Endothelial cell of umbilical vein (primary cell): ENCODE results near the gene CYP1A2.

Experiments
- CTCF ChIP-seq, 2 donors: IDR thresholded peaks; 1 replicate in 1 of 2; 2 replicates in 1 of 2; pipeline ENCODE4 v1.5.1; 2011; ENCODE audit warnings: low read length in 2 of 2, mild to moderate bottlenecking in 2 of 2, moderate library complexity in 2 of 2, control low read depth in 1 of 2, inconsistent platforms in 1 of 2, low read depth in 1 of 2; ENCODE audit not compliant: insufficient read depth in 1 of 2; ENCODE audit errors: extremely low read depth in 1 of 2
- EZH2 ChIP-seq: IDR thresholded peaks from 2 replicates; pipeline ENCODE4 v1.6.1; 2012; ENCODE audit warnings: borderline replicate concordance, low read depth, mild to moderate bottlenecking, moderate library complexity, low read length, inconsistent platforms; ENCODE audit not compliant: severe bottlenecking
- FOS ChIP-seq: IDR thresholded peaks from 2 replicates; pipeline ENCODE4 v1.6.1; 2011; ENCODE audit warnings: mild to moderate bottlenecking, low read length, moderate library complexity, borderline replicate concordance; ENCODE audit not compliant: insufficient read depth
- GATA2 ChIP-seq: IDR thresholded peaks from 2 replicates; pipeline ENCODE4 v1.7.0; 2011; ENCODE audit warnings: low read depth, mild to moderate bottlenecking, moderate library complexity, mixed read lengths, low read length; ENCODE audit not compliant: insufficient read length, insufficient read depth
- JUN ChIP-seq: IDR thresholded peaks from 2 replicates; pipeline ENCODE4 v1.6.1; 2011; ENCODE audit warnings: borderline replicate concordance, low read depth; ENCODE audit not compliant: insufficient read length, insufficient read depth
- MAX ChIP-seq: IDR thresholded peaks from 2 replicates; pipeline ENCODE4 v1.6.1; 2011; ENCODE audit not compliant: insufficient read depth, insufficient read length
- MYC ChIP-seq: IDR thresholded peaks from one replicate; pipeline ENCODE4 v1.6.1; 2011; ENCODE audit warnings: mild to moderate bottlenecking, low read depth, low read length
- POLR2A ChIP-seq: IDR thresholded peaks from 2 replicates; pipeline ENCODE4 v1.6.1; 2012; ENCODE audit warnings: low read depth, mild to moderate bottlenecking, control low read depth, low read length
- POLR2AphosphoS5 ChIP-seq: IDR thresholded peaks from 2 replicates; pipeline ENCODE4 v1.6.1; 2012; ENCODE audit warnings: low read depth, mild to moderate bottlenecking, control low read depth, low read length, moderate library complexity; ENCODE audit not compliant: insufficient read depth

DNA sequence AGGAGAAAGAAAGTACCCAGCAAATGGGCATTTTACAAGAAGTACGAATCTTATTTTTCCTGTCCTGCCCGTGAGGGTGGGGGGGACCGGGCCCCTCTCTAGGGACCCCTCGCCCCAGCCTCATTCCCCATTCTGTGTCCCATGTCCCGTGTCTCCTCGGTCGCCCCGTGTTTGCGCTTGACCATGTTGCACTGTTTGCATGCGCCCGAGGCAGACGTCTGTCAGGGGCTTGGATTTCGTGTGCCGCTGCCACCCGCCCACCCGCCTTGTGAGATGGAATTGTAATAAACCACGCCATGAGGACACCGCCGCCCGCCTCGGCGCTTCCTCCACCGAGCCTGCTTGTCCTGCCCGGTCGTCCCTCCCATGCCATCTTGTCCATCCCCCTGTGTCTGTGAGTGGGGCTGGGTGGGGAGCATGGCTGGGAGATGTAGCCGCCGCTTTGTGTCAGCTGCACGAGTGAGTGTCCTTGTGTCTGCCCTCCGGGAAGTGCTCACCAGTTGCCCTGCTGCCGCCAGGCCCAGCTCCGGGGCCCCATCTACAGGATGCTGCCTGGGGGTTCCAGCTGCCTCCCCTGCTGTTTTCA, 54.3 kb downstream of the CYP1A2 start:
- no peak for TF ChIP-seq MAX
- TF ChIP-seq CTCF (IDR thresholded peaks at IDR 0.05; ENCODE audit: extremely low read depth in 1 of 2, insufficient read depth in 1 of 2, low read depth in 1 of 2, low read length in 2 of 2): no peak
- no peak for TF ChIP-seq EZH2
- TF ChIP-seq JUN: no peak
- no peak for TF ChIP-seq POLR2AphosphoS5
- no peak for TF ChIP-seq POLR2A
- no peak for TF ChIP-seq MYC
- TF ChIP-seq GATA2: no peak
- TF ChIP-seq FOS: no peak
